ENCODE measurements around the gene YAP1. TPM values are rescaled to one million over a fixed set of nuclear protein-coding genes. Genes with fewer than 3 reads are reported as not detected.

The YAP1 gene
- polyA plus RNA-seq, 1 donor from 2014 or later = 0.46 TPM

- H3K4me2 ChIP-seq (ENCODE audit: low read length) = no peak overlapping the region
- H3K27ac ChIP-seq (ENCODE audit: low read length) = no peak overlapping the region
- no peak overlapping the region for H3K9ac ChIP-seq (ENCODE audit: low read length)
- no peaks in the 10 kb centered on the region for H3F3A ChIP-seq (ENCODE audit: insufficient read depth, low read length, poor library complexity, severe bottlenecking)
- no peaks in the 10 kb centered on the region for H3K9me3 ChIP-seq (ENCODE audit: low read length)
- TF ChIP-seq REST (IDR thresholded peaks at IDR 0.05; ENCODE audit: borderline replicate concordance) (no peak), CTCF (IDR thresholded peaks at IDR 0.05; ENCODE audit: poor library complexity, severe bottlenecking) (no peak), SMC3 (conservative IDR thresholded peaks at IDR 0.05; ENCODE audit: poor library complexity) (no peak), TAF1 (IDR thresholded peaks at IDR 0.05; ENCODE audit: low read depth) (no peak)
- H3K9me2 ChIP-seq (ENCODE audit: insufficient read depth, low read length) = no peaks in the 10 kb centered on the region
- H2AFZ ChIP-seq (ENCODE audit: low read depth, low read length) = no peak overlapping the region
- no peaks in the 10 kb centered on the region for H3K36me3 ChIP-seq (ENCODE audit: insufficient read depth, low read length)
- no peaks in the 10 kb centered on the region for H3K27me3 ChIP-seq (ENCODE audit: insufficient read depth, low read depth, low read length)
- peaks cover 12% of the 10 kb centered on the region for H3K79me2 ChIP-seq (replicated peaks; ENCODE audit: insufficient read depth, low read length)
- H4K20me1 ChIP-seq (ENCODE audit: insufficient read depth) = no peaks in the 10 kb centered on the region
- H3K4me3 ChIP-seq (ENCODE audit: low read length) = no peak overlapping the region
These were observed 28.4 kb downstream of the YAP1 start for GRCh38 chr11:102138670-102139069.

- H3K9me2 ChIP-seq (ENCODE audit: insufficient read depth, low read length) = no peaks in the 10 kb centered on the region
- H3K27ac ChIP-seq (ENCODE audit: low read length) = no peak overlapping the region
- no peaks in the 10 kb centered on the region for H3K36me3 ChIP-seq (ENCODE audit: insufficient read depth, low read length)
- H3K4me2 ChIP-seq (ENCODE audit: low read length) = no peak overlapping the region
- no peak overlapping the region for H3K9ac ChIP-seq (ENCODE audit: low read length)
- no peaks in the 10 kb centered on the region for H4K20me1 ChIP-seq (ENCODE audit: insufficient read depth)
- no peak overlapping the region for H3K4me3 ChIP-seq (ENCODE audit: low read length)
- H3F3A ChIP-seq (ENCODE audit: insufficient read depth, low read length, poor library complexity, severe bottlenecking) = no peaks in the 10 kb centered on the region
- peaks cover 12% of the 10 kb centered on the region for H3K79me2 ChIP-seq (replicated peaks; ENCODE audit: insufficient read depth, low read length)
- H3K9me3 ChIP-seq (ENCODE audit: low read length) = no peaks in the 10 kb centered on the region
- TF ChIP-seq POLR2AphosphoS5 (IDR thresholded peaks at IDR 0.05) (no peak), SMC3 (conservative IDR thresholded peaks at IDR 0.05; ENCODE audit: poor library complexity) (no peak), MXI1 (conservative IDR thresholded peaks at IDR 0.05; ENCODE audit: poor library complexity, severe bottlenecking) (no peak), EP300 (conservative IDR thresholded peaks at IDR 0.05; ENCODE audit: poor library complexity, severe bottlenecking) (no peak), REST (IDR thresholded peaks at IDR 0.05; ENCODE audit: borderline replicate concordance) (no peak), EZH2 (IDR thresholded peaks at IDR 0.05; ENCODE audit: borderline replicate concordance, insufficient read depth, low read length, poor library complexity, severe bottlenecking) (no peak), CTCF (IDR thresholded peaks at IDR 0.05; ENCODE audit: poor library complexity, severe bottlenecking) (no peak), TAF1 (IDR thresholded peaks at IDR 0.05; ENCODE audit: low read depth) (no peak)
- no peak overlapping the region for H2AFZ ChIP-seq (ENCODE audit: low read depth, low read length)
- no peaks in the 10 kb centered on the region for H3K27me3 ChIP-seq (ENCODE audit: insufficient read depth, low read depth, low read length)
These were observed 28.8 kb downstream of the YAP1 start for GRCh38 chr11:102139081-102139498.
